Lung (tissue), 12 donors: ENCODE results near the gene BBS1. TPM values are rescaled to one million over a fixed set of nuclear protein-coding genes. Genes with fewer than 3 reads are reported as not detected.

Experiments used
- ATAC-seq: fragments of 200-7000 bp; cut with Tn5 transposase; one replicate; pipeline ENCODE4 v1.9.1; 2020; ENCODE audit warnings: moderate number of reproducible peaks; ENCODE audit not compliant: insufficient read depth, low FRiP score
- DNase-seq, 3 donors: peaks; one replicate each; pipeline ENCODE4 v3.0.0-alpha.2; 2013 to 2017
- H3K27ac ChIP-seq, 2 donors: one replicate each; pipeline ENCODE4 v1.5.1; 2013; ENCODE audit warnings: mild to moderate bottlenecking in 2 of 2, moderate library complexity in 2 of 2, control low read depth in 1 of 2, inconsistent platforms in 1 of 2, low read depth in 1 of 2, low read length in 1 of 2
- H3K27me3 ChIP-seq, 3 donors: one replicate each; pipeline ENCODE4 v1.5.1; 2013; ENCODE audit warnings: low read length in 2 of 3; ENCODE audit not compliant: control insufficient read depth in 3 of 3, insufficient read depth in 3 of 3
- H3K36me3 ChIP-seq, 4 donors: one replicate each; pipeline ENCODE4 v1.5.1; 2013; ENCODE audit warnings: low read length in 4 of 4, mild to moderate bottlenecking in 1 of 4, moderate library complexity in 1 of 4; ENCODE audit not compliant: control insufficient read depth in 4 of 4, insufficient read depth in 4 of 4
- H3K4me1 ChIP-seq, 5 donors: one replicate each; pipeline ENCODE4 v1.5.1; 2013; ENCODE audit warnings: low read length in 5 of 5, mild to moderate bottlenecking in 2 of 5, moderate library complexity in 1 of 5; ENCODE audit not compliant: control insufficient read depth in 5 of 5, insufficient read depth in 5 of 5
- H3K4me3 ChIP-seq: one replicate; pipeline ENCODE4 v1.5.1; 2013; ENCODE audit warnings: mild to moderate bottlenecking, control low read depth, moderate library complexity
- H3K9ac ChIP-seq, 2 donors: one replicate each; pipeline ENCODE4 v1.5.1; 2013; ENCODE audit warnings: low read length in 2 of 2, control low read depth in 1 of 2; ENCODE audit not compliant: insufficient read depth in 1 of 2
- H3K9me3 ChIP-seq, 4 donors: one replicate each; pipeline ENCODE4 v1.5.1; 2013; ENCODE audit warnings: low read length in 3 of 4, mild to moderate bottlenecking in 1 of 4, moderate library complexity in 1 of 4; ENCODE audit not compliant: control insufficient read depth in 4 of 4, insufficient read depth in 3 of 4
- CTCF ChIP-seq: IDR thresholded peaks from 2 replicates; pipeline ENCODE4 v1.5.1; 2012; ENCODE audit warnings: mild to moderate bottlenecking; ENCODE audit errors: control extremely low read depth, extremely low read depth
- WGBS, 2 donors: extraction: QIAGEN DNeasy Blood & Tissue Kit; methylation state at CpG; one replicate each; pipeline ENCODE4 v1.1.7; 2013; 5-methylcytosine and 5-hydroxymethylcytosine counted together
- polyA plus RNA-seq, 2 donors: library from polyadenylated mRNA; stranded (reverse); fragments of 200-250 nt; gene quantifications; one replicate each; pipeline ENCODE4 v1.2.1, GENCODE V29; 2013
- total RNA-seq, 2 donors: library from RNA; depleted of rRNA in 1 of 2; stranded (reverse); fragments of >200 nt in 1 of 2; gene quantifications; one replicate each; pipeline ENCODE4 v1.2.1, GENCODE V29; 2014 to 2021
- donor health status: control.
- donor health status: control.
- donor health status: Bipolar disorder and iron deficiency.
- donor health status: healthy.
- donor health status: DM: yes; HTN: yes; CAD: no.

The BBS1 gene
- total and polyA plus RNA-seq, 4 donors = 12.5 to 75.6 (median 29.3) TPM

DNA sequence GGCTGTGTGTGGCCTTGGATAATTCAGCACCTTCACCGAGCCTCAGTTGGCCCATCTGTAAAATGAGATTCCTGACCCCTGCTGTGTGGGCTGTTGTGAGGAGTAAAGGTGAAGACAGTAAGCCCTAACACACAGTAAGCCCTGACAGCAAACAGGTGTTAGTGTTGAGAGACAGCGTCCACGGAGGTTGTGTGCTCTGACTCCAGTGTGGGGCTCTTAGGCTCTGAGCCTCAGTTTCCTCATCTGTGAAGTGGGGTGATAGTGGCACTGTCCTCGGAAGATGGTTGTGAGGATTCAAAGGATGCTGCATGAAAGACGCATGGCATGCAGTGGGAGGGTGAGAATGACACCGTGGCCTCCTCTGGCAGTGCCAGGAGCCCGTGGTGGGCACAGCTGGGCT, 16.0 kb upstream of the BBS1 start:
- Histone ChIP-seq H3K9me3 (no peaks in the 10 kb centered on the region), H3K4me3 (no peak overlapping the region), H3K27me3 (no peaks in the 10 kb centered on the region), H3K4me1 (no peaks in the 10 kb centered on the region), H3K36me3 (peaks cover 0 to 40% (median 1%) of the 10 kb centered on the region in 4 donors), H3K9ac (no peak overlapping the region), H3K27ac (no peak overlapping the region)
- DNase-seq (no peak), ATAC-seq (no peak)
- WGBS, 2 donors = 95 to 98% methylated on average over 7 of the region's 7 CpGs
- no peak for TF ChIP-seq CTCF

DNA sequence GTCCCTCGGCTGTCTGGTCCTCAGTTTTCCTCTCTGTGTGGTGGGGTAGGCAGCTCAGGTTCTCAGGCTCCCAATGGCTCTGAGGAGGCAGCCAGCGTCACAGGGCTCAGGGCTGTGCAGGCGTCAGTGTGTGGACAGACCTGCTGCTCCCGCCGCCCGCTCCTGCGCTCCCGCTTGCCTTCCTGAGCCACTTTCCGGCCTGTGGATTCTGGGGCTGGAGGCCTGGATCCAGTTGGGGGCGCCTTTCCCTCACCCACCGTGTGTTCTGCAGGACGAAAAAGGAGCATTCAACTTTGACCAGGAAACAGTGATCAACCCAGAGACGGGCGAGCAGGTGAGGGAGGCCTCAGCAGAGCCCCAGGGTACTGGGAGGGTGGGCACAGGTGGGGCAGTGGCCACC, 15.5 kb upstream of the BBS1 start:
- Histone ChIP-seq H3K4me1 (no peaks in the 10 kb centered on the region), H3K27me3 (no peaks in the 10 kb centered on the region), H3K27ac (no peak overlapping the region), H3K9ac (no peak overlapping the region), H3K4me3 (no peak overlapping the region), H3K36me3 (peaks cover 0 to 40% (median 1%) of the 10 kb centered on the region in 4 donors), H3K9me3 (no peaks in the 10 kb centered on the region)
- TF ChIP-seq CTCF = no peak
- WGBS, 2 donors = 92 to 97% methylated on average over 14 of the region's 14 CpGs
- ATAC-seq (no peak), DNase-seq (no peak)

GRCh38 chr11:66495401-66495854, 15.0 kb upstream of the BBS1 start:
- DNase-seq = no peak
- no peak for ATAC-seq
- H3K36me3 ChIP-seq = peaks cover 0 to 38% (median 1%) of the 10 kb centered on the region in 4 donors
- H3K9ac ChIP-seq = no peak overlapping the region
- no peaks in the 10 kb centered on the region for H3K9me3 ChIP-seq
- no peak overlapping the region for H3K27ac ChIP-seq
- TF ChIP-seq CTCF = no peak
- no peaks in the 10 kb centered on the region for H3K27me3 ChIP-seq
- no peaks in the 10 kb centered on the region for H3K4me1 ChIP-seq
- H3K4me3 ChIP-seq = no peak overlapping the region
- 97% methylated on average over 13 to 17 of the region's 17 CpGs for WGBS, 2 donors

DNA sequence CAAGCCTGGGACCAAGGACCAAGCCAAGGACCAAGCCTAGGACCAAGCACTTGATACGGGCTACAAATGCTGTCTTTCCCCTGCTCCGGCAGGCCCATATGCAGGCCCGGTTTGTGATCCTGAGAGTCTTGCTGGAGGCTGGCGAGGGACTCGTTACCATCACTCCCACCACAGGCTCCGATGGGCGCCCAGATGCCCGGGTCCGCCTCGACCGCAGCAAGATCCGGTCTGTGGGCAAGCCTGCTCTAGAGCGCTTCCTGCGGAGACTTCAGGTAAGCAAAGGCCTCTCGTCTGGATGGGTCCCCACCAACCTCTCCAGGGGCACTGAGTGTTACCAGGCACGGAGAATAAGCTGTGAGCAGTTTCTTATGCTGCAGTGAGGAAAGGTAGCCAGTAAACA, 13.2 kb upstream of the BBS1 start:
- DNase-seq (no peak), ATAC-seq (no peak)
- no peak overlapping the region for H3K9ac ChIP-seq
- H3K4me3 ChIP-seq = no peak overlapping the region
- H3K27me3 ChIP-seq = no peaks in the 10 kb centered on the region
- TF ChIP-seq CTCF = no peak
- WGBS, 2 donors = 98 to 99% methylated on average over 16 of the region's 16 CpGs
- peaks cover 0 to 30% (median 1%) of the 10 kb centered on the region in 4 donors for H3K36me3 ChIP-seq
- no peaks in the 10 kb centered on the region for H3K9me3 ChIP-seq
- H3K27ac ChIP-seq = no peak overlapping the region
- H3K4me1 ChIP-seq = no peaks in the 10 kb centered on the region
